ENCODE results near the gene HLA-B. TPM values are rescaled to one million over a fixed set of nuclear protein-coding genes. Genes with fewer than 3 reads are reported as not detected.
A peak's percentile ranks its signal among the peaks of the same experiment; 100 is the strongest.

HLA-B gene
- total RNA-seq, 4 donors from 2014 or later, result 193 to 1,414 (median 554) TPM

DNA sequence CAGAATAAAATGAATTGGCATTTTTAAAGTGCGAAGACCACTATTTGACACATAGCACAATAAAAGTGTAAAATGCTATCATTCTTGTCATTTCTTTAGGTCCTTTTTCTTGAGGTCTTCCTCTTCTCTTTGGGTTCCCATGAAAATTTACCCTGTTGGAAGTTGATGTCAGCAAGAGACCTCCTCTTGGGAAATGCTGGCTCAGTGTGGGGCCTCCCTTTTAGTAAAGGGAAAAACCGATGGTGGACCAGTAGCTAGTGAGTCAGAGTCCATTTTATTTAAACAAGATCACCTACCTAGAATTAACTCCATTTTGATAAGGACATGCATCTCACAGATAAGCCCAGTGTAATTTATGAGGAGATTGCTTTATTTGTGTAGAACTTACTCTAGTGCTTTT lies 47.3 kb downstream of the HLA-B start:
- peaks cover 0 to 52% (median 6%) of the 10 kb centered on the region in 4 donors for H3K27me3 ChIP-seq
- H3K36me3 ChIP-seq, result no peaks in the 10 kb centered on the region
- TF ChIP-seq, protein P1, sequence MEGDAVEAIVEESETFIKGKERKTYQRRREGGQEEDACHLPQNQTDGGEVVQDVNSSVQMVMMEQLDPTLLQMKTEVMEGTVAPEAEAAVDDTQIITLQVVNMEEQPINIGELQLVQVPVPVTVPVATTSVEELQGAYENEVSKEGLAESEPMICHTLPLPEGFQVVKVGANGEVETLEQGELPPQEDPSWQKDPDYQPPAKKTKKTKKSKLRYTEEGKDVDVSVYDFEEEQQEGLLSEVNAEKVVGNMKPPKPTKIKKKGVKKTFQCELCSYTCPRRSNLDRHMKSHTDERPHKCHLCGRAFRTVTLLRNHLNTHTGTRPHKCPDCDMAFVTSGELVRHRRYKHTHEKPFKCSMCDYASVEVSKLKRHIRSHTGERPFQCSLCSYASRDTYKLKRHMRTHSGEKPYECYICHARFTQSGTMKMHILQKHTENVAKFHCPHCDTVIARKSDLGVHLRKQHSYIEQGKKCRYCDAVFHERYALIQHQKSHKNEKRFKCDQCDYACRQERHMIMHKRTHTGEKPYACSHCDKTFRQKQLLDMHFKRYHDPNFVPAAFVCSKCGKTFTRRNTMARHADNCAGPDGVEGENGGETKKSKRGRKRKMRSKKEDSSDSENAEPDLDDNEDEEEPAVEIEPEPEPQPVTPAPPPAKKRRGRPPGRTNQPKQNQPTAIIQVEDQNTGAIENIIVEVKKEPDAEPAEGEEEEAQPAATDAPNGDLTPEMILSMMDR (IDR thresholded peaks at IDR 0.05), result no peak
- TF ChIP-seq POLR2A (IDR thresholded peaks at IDR 0.05), result no peak
- 83 to 85% methylated on average over 2 of the region's 2 CpGs for WGBS, 2 donors
- intact Hi-C loops (cut with DNase I), result no loop called here
- DNase-seq, result no peak
- H3K9me3 ChIP-seq, result no peaks in the 10 kb centered on the region
- H3K27ac ChIP-seq, result no peak overlapping the region
- H3K4me3 ChIP-seq, result no peak overlapping the region
- H3K4me1 ChIP-seq, result peaks cover 6 to 16% (median 10%) of the 10 kb centered on the region in 3 donors

DNA sequence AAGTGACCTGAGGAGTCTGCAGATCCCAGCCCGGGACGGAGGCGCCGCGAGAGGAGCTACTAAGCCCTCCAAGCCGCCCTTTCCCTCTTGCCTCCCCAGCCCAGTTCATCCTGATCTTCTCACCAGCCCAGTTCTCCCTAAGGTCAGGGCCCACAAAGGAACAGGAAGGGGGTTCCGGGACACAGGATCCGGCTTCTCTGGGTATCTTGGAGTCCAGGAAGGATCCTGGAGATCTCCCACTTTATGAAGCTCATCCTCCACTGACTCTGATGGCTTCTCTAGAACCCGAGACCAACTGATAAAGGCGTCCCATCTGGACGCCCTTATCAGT lies 48.2 kb downstream of the HLA-B start:
- no peaks in the 10 kb centered on the region for H3K36me3 ChIP-seq
- H3K27ac ChIP-seq, result no peak overlapping the region
- intact Hi-C loops (cut with DNase I), result no loop called here
- no peak for DNase-seq
- H3K9me3 ChIP-seq, result no peaks in the 10 kb centered on the region
- 42 to 75% methylated on average over 4 to 6 of the region's 11 CpGs for WGBS, 2 donors
- peaks cover 0 to 58% (median 6%) of the 10 kb centered on the region in 4 donors for H3K27me3 ChIP-seq
- H3K4me1 ChIP-seq, result peaks cover 6 to 16% (median 10%) of the 10 kb centered on the region in 3 donors
- peak overlapping the region; percentile 32 to 64 (median 40) for H3K4me3 ChIP-seq
- TF ChIP-seq, protein P1 (IDR thresholded peaks at IDR 0.05), result no peak
- TF ChIP-seq POLR2A (IDR thresholded peaks at IDR 0.05), result no peak

GRCh38 chr6:31308050-31308844 lies 48.7 kb downstream of the HLA-B start:
- peak overlapping the region; percentile 32 to 64 (median 40) for H3K4me3 ChIP-seq
- H3K27me3 ChIP-seq, result peaks cover 0 to 63% (median 6%) of the 10 kb centered on the region in 4 donors
- no peak for DNase-seq
- TF ChIP-seq, protein P1 (IDR thresholded peaks at IDR 0.05), result no peak
- no peak for TF ChIP-seq POLR2A (IDR thresholded peaks at IDR 0.05)
- H3K27ac ChIP-seq, result no peak overlapping the region
- H3K4me1 ChIP-seq, result peaks cover 6 to 16% (median 10%) of the 10 kb centered on the region in 3 donors
- H3K36me3 ChIP-seq, result no peaks in the 10 kb centered on the region
- intact Hi-C loops (cut with DNase I), result no loop called here
- no peaks in the 10 kb centered on the region for H3K9me3 ChIP-seq
- 0% methylated on average over 3 of the region's 57 CpGs; no CpG with 5 or more reads in 1 of the 2 donors for WGBS, 2 donors

DNA sequence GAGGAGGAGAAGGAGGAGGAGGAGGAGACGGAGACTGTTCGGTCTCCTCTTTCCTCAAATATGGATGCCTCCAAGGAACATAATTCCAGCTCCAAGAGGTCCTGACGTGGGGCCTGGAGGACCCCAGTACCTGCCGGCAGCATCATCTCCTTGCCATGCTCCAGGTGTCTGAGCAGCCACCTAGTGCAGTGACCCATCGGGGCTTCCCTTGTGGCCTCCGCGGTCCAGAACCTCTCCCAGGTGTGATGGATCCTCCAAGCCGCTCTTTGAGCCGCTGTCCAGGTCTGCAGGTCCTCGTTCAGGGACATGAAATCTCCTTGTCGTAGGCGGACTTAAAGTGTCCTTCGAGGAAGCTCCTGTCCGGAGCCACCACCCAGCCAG lies 49.3 kb downstream of the HLA-B start:
- H3K4me3 ChIP-seq, result peak overlapping the region in 3 of 4 donors; percentile 33 to 64 (median 47)
- H3K27me3 ChIP-seq, result peaks cover 0 to 67% (median 6%) of the 10 kb centered on the region in 4 donors
- DNase-seq, result no peak
- H3K9me3 ChIP-seq, result no peaks in the 10 kb centered on the region
- no peaks in the 10 kb centered on the region for H3K36me3 ChIP-seq
- H3K4me1 ChIP-seq, result peaks cover 6 to 16% (median 10%) of the 10 kb centered on the region in 3 donors
- TF ChIP-seq POLR2A (IDR thresholded peaks at IDR 0.05), result no peak
- TF ChIP-seq, protein P1 (IDR thresholded peaks at IDR 0.05), result no peak
- no peak overlapping the region for H3K27ac ChIP-seq
- intact Hi-C loops (cut with DNase I), result no loop called here
- 72 to 79% methylated on average over 5 to 10 of the region's 14 CpGs for WGBS, 2 donors

- Histone ChIP-seq H3K36me3 (no peaks in the 10 kb centered on the region), H3K4me1 (peaks cover 6 to 16% (median 10%) of the 10 kb centered on the region in 3 donors), H3K9me3 (no peaks in the 10 kb centered on the region), H3K27ac (no peak overlapping the region), H3K4me3 (no peak overlapping the region), H3K27me3 (peaks cover 0 to 67% (median 6%) of the 10 kb centered on the region in 4 donors)
- DNase-seq, result no peak
- intact Hi-C loops (cut with DNase I), result no loop called here
- TF ChIP-seq, protein P1 (IDR thresholded peaks at IDR 0.05), result no peak
- no peak for TF ChIP-seq POLR2A (IDR thresholded peaks at IDR 0.05)
- 78 to 83% methylated on average over 3 to 4 of the region's 4 CpGs for WGBS, 2 donors
Observed at GRCh38 chr6:31305703-31306219, 51.2 kb downstream of the HLA-B start.
